ENCODE measurements around the gene ZDHHC14. TPM values are rescaled to one million over a fixed set of nuclear protein-coding genes. Genes with fewer than 3 reads are reported as not detected.

Gene ZDHHC14
- total RNA-seq, 1 experiment from 2014 or later = 1.7 TPM

- Histone ChIP-seq H3K4me1 (ENCODE audit: insufficient read depth, low read length) (peaks cover 16% of the 10 kb centered on the region), H3K79me1 (ENCODE audit: insufficient read depth, low read depth, low read length, poor library complexity, severe bottlenecking) (no peaks in the 10 kb centered on the region), H3K9ac (ENCODE audit: extremely low read depth, insufficient read length, low read length) (no peak overlapping the region), H2BK12ac (ENCODE audit: insufficient read length, low read depth, low read length) (no peak overlapping the region), H2AK5ac (ENCODE audit: insufficient read length, low read length) (no peak overlapping the region), H3T11ph (ENCODE audit: low read length) (no peak overlapping the region), H4K8ac (replicated peaks; ENCODE audit: insufficient read length, low read depth, low read length) (no peak overlapping the region), H3K27ac (ENCODE audit: insufficient read length, low read depth, low read length) (no peak overlapping the region), H2BK20ac (ENCODE audit: low read depth, low read length, poor library complexity, severe bottlenecking) (no peak overlapping the region), H2BK120ac (ENCODE audit: low read depth, low read length, poor library complexity, severe bottlenecking) (no peak overlapping the region), H3K56ac (ENCODE audit: insufficient read length, low read depth, low read length) (no peak overlapping the region), H2BK15ac (ENCODE audit: low read depth, low read length) (no peak overlapping the region), H4K5ac (ENCODE audit: insufficient read length, low read depth, low read length) (no peak overlapping the region), H3K14ac (ENCODE audit: insufficient read depth, low read length) (no peak overlapping the region; the same call in 1 of the 2 replicates), H3K23me2 (ENCODE audit: insufficient read length, low read depth, low read length, poor library complexity, severe bottlenecking) (peaks cover 4% of the 10 kb centered on the region), H4K20me1 (ENCODE audit: control insufficient read depth, insufficient read depth, insufficient read length) (no peaks in the 10 kb centered on the region), H4K91ac (ENCODE audit: insufficient read length, low read depth, low read length) (no peak overlapping the region), H3K4me2 (ENCODE audit: insufficient read depth, insufficient read length, low read length) (no peak overlapping the region), H3K79me2 (ENCODE audit: insufficient read depth, low read length) (no peaks in the 10 kb centered on the region), H2BK5ac (ENCODE audit: insufficient read length, low read length) (no peak overlapping the region), H3K27me3 (ENCODE audit: insufficient read depth, low read length) (no peaks in the 10 kb centered on the region), H3K9me3 (ENCODE audit: control insufficient read depth, low read depth, low read length) (no peaks in the 10 kb centered on the region), H3K4ac (ENCODE audit: low read depth, low read length) (no peak overlapping the region), H3K23ac (ENCODE audit: insufficient read length, low read depth, low read length) (no peak overlapping the region), H2AFZ (ENCODE audit: low read length) (no peak overlapping the region), H3K18ac (ENCODE audit: insufficient read length, low read depth, low read length) (no peak overlapping the region)
- no peak for TF ChIP-seq CTCF (conservative IDR thresholded peaks at IDR 0.05)
- DNase-seq = no peak
- H3K4me3 Mint-ChIP-seq = no peak overlapping the region
- H3K9me3 Mint-ChIP-seq = no peaks in the 10 kb centered on the region
- H3K4me1 Mint-ChIP-seq = peaks cover 58 to 61% of the 10 kb centered on the region in 2 experiments
- peaks cover 8% of the 10 kb centered on the region for H3K27me3 Mint-ChIP-seq (ENCODE audit: low read depth)
- no peaks in the 10 kb centered on the region for H3K36me3 Mint-ChIP-seq (ENCODE audit: insufficient read depth in 1 of 3, low read depth in 3 of 3)
- peak overlapping the region in 2 of 3 experiments; percentile 14 to 59; a peak in 3 of 7 replicates for H3K27ac Mint-ChIP-seq
- no CpG with 5 or more reads among the region's 16 CpGs for WGBS (ENCODE audit: extremely low coverage, insufficient read length, low lambda C conversion rate)
Observed at GRCh38 chr6:157555455-157556143, 174.6 kb downstream of the ZDHHC14 start.

Data from H9 (cell line).